HUES64 (cell line): ENCODE measurements around the gene COL7A1.
"Not testable (repeated sequence)": the region's sequence is repeated elsewhere in the genome, so short reads cannot be mapped to it uniquely, and the experiment has no call there.

Experiments used
- H3K27ac ChIP-seq: 2 replicates; pipeline ENCODE4 v1.7.0; 2013; ENCODE audit warnings: low read depth, low read length, inconsistent platforms
- H3K27me3 ChIP-seq: 2 replicates; pipeline ENCODE4 v1.6.1; 2013; ENCODE audit warnings: mild to moderate bottlenecking, low read length; ENCODE audit not compliant: insufficient read depth
- H3K36me3 ChIP-seq: 2 replicates; pipeline ENCODE4 v1.6.1; 2013; ENCODE audit warnings: mild to moderate bottlenecking, low read length; ENCODE audit not compliant: insufficient read depth
- H3K4me1 ChIP-seq: 2 replicates; pipeline ENCODE4 v1.6.1; 2013; ENCODE audit warnings: mild to moderate bottlenecking, low read length, moderate library complexity; ENCODE audit not compliant: insufficient read depth
- H3K4me3 ChIP-seq: 2 replicates; pipeline ENCODE4 v1.5.1; 2013; ENCODE audit warnings: mild to moderate bottlenecking, low read length, moderate library complexity
- H3K9ac ChIP-seq: 2 replicates; pipeline ENCODE4 v1.6.1; 2013; ENCODE audit warnings: mild to moderate bottlenecking, low read depth, low read length
- H3K9me3 ChIP-seq: 2 replicates; pipeline ENCODE4 v1.6.1; 2013; ENCODE audit warnings: low read depth, low read length; ENCODE audit not compliant: insufficient read depth
- WGBS: fragments of 150-250, 120-280 bp; methylation state at CpG from one replicate; pipeline ENCODE4 v1.1.7; 2013; ENCODE audit warnings: missing lambda C conversion rate; 5-methylcytosine and 5-hydroxymethylcytosine counted together

Gene COL7A1

DNA sequence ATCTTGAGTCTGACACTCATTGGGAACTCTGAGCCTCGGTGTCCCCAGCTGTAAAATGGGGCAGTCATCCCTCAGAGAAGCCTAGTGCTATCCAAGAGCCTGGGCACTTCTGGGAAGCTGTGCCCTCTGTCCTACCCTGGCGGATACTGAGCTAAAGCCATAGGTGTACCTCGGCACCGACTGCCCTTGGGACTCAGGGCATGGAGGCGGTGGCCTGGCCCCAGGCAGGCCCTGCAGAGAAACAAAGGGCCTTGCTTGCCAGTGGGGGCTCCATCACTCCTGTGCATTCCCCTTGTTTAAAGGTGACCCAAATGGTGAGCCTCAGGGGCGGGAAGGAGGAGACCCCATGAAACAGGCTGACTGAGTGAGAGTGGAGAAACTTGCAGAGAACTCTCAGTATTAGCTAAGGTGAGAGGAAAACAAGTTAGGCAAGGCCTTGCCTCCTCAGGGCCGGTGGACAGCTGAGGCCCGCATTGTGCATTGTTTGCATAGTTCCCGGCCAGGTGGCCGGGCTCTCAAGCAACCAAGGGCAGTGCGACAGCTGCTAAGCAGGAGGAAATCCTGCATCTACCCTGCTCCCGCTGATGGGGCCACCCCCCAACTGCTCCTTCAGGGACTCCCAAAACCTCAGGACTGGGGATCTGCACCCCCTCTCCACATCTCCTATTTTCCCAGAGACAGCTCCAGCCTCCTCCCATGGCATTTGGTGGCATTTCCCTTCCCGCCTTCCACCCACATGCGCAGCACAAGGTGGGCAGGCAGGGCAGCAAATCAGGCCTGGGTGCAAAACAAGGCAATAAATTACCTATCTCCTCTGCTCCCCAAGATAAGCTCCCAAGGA, 42.8 kb downstream of the COL7A1 start:
- Histone ChIP-seq H3K36me3 (peaks cover 48% of the 10 kb centered on the region), H3K9me3 (no peaks in the 10 kb centered on the region), H3K27me3 (no peaks in the 10 kb centered on the region), H3K4me3 (no peak overlapping the region), H3K27ac (no peak overlapping the region), H3K4me1 (peaks cover 17% of the 10 kb centered on the region), H3K9ac (no peak overlapping the region)
- WGBS, result 92% methylated on average over 14 of the region's 14 CpGs

DNA sequence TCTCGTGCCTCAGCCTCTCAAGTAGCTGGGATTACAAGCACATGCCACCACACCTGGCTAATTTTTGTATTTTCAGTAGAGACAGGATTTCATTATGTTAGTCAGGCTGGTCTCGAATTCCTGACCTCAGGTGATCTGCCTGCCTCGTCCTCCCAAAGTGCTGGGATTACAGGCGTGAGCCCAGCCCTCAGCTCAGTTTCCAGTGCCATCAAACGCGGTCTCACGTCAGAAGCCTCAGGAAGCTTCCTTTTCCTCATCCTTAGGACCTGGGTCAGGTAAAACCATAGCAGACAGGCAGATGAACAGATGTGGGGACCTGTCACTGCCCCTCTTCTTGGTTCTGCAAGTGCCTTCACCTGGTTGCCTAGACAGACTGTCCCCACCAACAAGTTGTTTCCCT, 43.5 kb downstream of the COL7A1 start:
- H3K27ac ChIP-seq, result not testable (repeated sequence)
- 94% methylated on average over 7 of the region's 7 CpGs for WGBS

DNA sequence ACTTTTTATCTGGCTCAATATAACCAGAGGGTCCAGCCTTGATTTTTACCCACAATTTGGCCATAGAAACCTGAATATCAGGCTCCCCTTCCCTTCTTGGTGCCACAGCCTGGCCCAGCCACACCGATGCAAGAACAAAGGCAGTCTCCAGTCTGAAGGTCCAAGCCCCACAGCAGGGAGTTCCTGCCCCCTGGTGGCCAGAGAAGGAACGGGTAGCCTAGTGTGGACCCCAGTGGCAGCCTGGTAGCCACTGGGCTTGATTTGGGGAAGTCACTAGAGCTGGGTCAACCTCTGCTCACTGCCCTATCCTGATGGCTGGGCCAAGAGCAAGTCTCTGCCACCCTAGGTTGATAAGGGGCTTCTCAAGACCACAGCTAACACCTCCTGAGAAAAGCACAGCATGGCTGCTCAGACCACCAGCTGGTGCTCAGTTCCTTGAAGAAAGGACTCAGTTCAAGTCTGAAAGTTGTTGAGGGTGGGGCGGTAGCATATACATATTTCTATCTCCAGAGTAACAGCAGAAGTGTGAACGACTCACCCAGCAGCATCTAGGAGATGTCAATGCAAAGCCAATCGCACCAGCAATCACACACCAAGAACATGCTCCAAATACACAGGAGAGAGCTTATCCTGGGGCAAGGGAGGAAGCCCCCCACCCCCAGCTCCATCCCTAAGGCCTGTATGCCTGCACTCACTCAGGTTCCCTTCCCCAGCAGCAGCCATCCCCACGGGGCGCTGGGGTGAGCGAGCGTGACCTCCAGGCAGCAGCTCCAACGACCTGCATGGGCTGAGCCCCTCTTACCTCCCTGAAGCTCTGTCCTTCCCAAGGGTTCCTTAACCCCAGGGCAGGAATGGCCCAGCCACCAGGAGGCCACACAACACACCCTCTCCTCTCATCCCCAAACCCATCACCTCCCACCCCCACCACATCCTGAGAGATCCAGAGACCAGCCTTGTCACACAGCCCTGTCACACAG, 46.1 kb downstream of the COL7A1 start:
- H3K9me3 ChIP-seq, result no peaks in the 10 kb centered on the region
- H3K36me3 ChIP-seq, result peaks cover 63% of the 10 kb centered on the region
- H3K27ac ChIP-seq, result no peak overlapping the region; the same call in 1 of the 2 replicates
- H3K4me1 ChIP-seq, result no peaks in the 10 kb centered on the region
- no peak overlapping the region for H3K9ac ChIP-seq
- 74% methylated on average over 10 of the region's 10 CpGs for WGBS
- H3K27me3 ChIP-seq, result no peaks in the 10 kb centered on the region
- H3K4me3 ChIP-seq, result no peak overlapping the region

More for the DNA sequence above, 43.5 kb downstream of the COL7A1 start:
- not testable (repeated sequence) for H3K9me3 ChIP-seq, H3K27me3 ChIP-seq, H3K9ac ChIP-seq, H3K4me3 ChIP-seq
- Histone ChIP-seq H3K4me1 (peaks cover 17% of the 10 kb centered on the region), H3K36me3 (peaks cover 54% of the 10 kb centered on the region)

DNA sequence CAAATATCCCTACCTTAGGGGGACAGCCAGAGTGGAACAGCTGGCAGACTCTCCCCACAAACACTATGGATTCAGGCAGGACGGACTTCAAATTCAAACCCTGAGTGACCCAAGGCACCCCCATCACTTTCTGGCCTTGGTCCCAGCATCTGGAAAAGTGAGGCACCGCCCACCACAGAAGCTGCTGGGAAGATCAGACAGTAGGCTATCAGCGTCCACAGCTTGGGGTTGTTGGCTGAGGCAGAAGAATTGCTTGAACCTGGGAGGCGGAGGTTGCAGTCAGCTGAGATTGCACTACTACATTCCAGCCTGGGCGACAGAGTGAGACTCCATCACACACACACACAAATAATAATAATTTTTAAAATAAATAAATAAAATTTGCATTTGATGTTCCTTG, 47.0 kb downstream of the COL7A1 start:
- no peaks in the 10 kb centered on the region for H3K27me3 ChIP-seq
- WGBS, result 99% methylated on average over 4 of the region's 5 CpGs

DNA sequence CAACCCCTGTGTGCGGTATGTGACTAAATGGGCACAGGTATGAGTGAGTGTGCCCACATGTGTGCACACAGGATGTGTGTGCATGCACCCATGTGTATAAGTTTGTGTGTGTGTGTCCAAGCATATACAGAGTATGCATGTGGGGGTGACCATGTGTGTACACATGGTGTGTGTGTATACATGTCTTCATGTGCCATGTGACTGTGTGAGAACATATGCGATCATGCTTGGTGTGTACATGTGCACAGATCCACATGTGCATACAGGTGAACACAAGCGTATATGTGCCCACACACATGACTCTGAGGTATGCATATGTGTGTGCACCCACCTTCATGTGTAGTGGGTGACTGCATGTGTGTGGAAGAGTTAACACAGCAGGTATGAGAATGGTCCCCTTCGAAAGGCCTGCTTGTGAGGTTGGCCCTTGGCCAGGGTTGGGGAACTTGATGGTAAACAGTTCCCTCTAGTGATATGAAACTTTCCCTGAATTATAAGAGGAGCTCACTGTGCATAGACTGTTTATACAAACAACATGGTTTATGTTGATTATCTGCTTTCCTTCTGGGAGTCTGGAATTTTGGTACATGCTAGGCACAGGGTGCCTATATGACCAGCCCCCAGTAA, 48.8 kb downstream of the COL7A1 start:
- 92% methylated on average over 4 of the region's 4 CpGs for WGBS
- peaks cover 72% of the 10 kb centered on the region for H3K36me3 ChIP-seq
- H3K9me3 ChIP-seq, result no peaks in the 10 kb centered on the region
- no peak overlapping the region for H3K4me3 ChIP-seq
- H3K9ac ChIP-seq, result no peak overlapping the region
- no peaks in the 10 kb centered on the region for H3K4me1 ChIP-seq
- H3K27me3 ChIP-seq, result no peaks in the 10 kb centered on the region
- H3K27ac ChIP-seq, result no peak overlapping the region

More for the DNA sequence above, 47.0 kb downstream of the COL7A1 start:
- no peaks in the 10 kb centered on the region for H3K4me1 ChIP-seq
- no peak overlapping the region for H3K9ac ChIP-seq
- peaks cover 65% of the 10 kb centered on the region for H3K36me3 ChIP-seq
- H3K4me3 ChIP-seq, result no peak overlapping the region
- H3K9me3 ChIP-seq, result no peaks in the 10 kb centered on the region
- no peak overlapping the region for H3K27ac ChIP-seq

DNA sequence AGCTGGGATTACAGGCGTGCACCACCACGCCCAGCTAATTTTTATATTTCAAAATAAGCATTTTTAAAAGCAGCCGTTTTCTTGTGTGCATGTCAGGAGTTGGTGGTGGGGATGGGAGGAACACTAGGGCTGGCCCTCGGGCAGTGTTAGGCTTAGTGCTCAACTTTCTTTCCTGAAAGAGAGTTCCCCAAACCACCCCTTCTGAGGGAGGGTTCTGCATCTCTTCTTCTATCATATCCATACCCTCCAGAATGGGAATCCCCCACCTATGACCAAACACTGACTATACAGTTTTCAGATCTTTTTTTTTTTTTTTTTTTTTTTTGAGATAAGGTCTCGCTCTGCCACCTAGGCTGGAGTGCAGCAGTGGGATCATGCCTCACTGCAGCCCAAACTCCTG, 51.0 kb downstream of the COL7A1 start:
- H3K4me1 ChIP-seq, result no peaks in the 10 kb centered on the region
- H3K4me3 ChIP-seq, result no peak overlapping the region
- no peak overlapping the region for H3K9ac ChIP-seq
- 95% methylated on average over 5 of the region's 5 CpGs for WGBS
- no peaks in the 10 kb centered on the region for H3K9me3 ChIP-seq
- no peaks in the 10 kb centered on the region for H3K27me3 ChIP-seq
- no peak overlapping the region for H3K27ac ChIP-seq
- H3K36me3 ChIP-seq, result peaks cover 76% of the 10 kb centered on the region

DNA sequence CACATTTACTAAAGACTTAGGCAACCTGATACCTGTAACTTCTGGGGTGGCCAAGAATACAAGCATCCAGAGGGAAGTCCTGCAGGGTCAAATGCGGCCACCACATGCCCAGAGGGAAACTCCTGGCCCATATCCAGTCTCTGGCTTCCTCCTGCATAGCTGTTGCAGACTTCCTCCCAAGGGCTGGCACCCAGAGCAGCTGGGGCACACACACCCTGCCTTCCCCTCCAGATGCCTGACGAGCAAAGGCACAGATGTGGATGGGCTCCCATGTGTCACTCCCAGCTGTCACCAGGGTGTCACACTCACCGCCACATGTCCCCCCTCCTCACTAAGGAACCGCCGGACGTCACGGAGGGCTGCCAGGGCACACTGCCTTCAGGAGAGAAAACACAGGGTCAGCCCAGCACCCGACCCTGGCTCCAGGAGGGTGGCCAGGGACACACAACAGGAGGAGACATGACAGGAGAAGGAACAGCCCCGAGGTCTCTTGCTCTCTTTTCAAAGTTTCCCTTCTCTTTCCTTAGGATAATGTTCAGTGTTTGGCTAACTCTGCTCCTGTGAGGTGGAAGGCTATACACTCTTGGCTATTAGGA, 51.8 kb downstream of the COL7A1 start:
- WGBS, result 93% methylated on average over 8 of the region's 9 CpGs
- Histone ChIP-seq H3K9me3 (no peaks in the 10 kb centered on the region), H3K4me3 (no peak overlapping the region), H3K27me3 (no peaks in the 10 kb centered on the region), H3K9ac (no peak overlapping the region), H3K4me1 (no peaks in the 10 kb centered on the region), H3K27ac (no peak overlapping the region), H3K36me3 (peaks cover 78% of the 10 kb centered on the region)

DNA sequence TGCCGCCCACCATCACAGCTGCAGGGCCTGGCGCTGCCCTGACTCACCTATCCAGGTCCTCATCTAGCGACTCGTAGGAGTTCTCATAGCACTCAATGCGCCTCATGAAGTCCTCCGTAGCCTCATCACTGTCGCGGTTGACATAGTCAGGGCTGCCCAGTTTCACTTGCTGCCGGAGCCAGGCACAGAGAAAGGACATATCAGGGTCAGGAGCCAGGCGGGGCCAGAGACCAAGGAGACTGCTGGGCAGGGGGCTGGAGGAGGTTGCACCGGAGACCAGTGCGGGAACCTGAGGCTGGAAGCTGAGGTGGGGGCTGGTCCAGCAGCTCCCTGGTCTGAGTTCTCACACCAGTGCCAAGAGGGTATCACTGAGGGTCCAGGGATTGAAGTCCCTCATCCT, 56.7 kb downstream of the COL7A1 start:
- peaks cover 89% of the 10 kb centered on the region for H3K36me3 ChIP-seq

DNA sequence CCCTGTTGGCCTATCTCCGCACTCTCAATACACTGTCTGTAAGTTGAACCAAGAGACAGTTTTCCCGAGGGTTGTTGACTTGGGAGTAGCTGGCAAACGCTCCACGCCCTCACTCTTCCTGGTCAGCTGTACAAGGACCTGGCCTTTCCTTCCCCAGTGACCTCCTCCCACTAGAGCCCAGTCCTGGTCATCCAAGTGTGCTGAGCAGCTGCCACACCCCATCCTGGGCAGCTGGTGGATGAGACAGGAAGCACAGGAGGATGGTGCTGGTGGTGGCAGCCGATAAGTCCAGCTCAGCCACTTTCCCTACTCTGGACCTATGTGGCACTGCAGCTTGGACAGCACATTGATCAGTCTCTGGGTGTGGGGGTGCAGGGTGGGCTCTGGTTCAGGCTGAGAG, 58.3 kb downstream of the COL7A1 start:
- Histone ChIP-seq H3K36me3 (peaks cover 89% of the 10 kb centered on the region), H3K4me1 (no peaks in the 10 kb centered on the region), H3K9me3 (no peaks in the 10 kb centered on the region), H3K27ac (no peak overlapping the region), H3K9ac (no peak overlapping the region), H3K4me3 (no peak overlapping the region), H3K27me3 (no peaks in the 10 kb centered on the region)
- 96% methylated on average over 5 of the region's 5 CpGs for WGBS

More for the DNA sequence above, 56.7 kb downstream of the COL7A1 start:
- Histone ChIP-seq H3K9me3 (no peaks in the 10 kb centered on the region), H3K4me3 (no peak overlapping the region), H3K27ac (no peak overlapping the region), H3K4me1 (no peaks in the 10 kb centered on the region), H3K9ac (no peak overlapping the region), H3K27me3 (no peaks in the 10 kb centered on the region)
- 96% methylated on average over 12 of the region's 12 CpGs for WGBS

DNA sequence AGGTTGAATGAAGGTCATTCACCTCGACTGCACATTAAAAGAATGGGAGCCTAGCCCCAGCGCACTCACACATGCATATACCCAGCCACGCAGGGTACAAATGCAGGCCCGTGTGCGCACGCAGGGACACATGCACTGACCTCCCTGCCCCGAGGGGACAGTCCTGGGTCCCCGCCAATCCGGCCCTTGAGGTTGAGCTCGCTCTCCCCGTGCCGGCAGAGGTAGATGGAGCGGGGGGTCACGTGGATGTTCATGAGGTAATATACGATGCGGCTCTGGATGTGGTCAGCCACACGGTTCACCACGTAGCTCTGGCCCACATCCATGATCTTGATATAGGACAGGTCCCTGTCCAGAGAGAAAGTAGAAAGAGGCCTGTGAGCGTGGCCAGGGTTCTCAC, 59.0 kb downstream of the COL7A1 start:
- Histone ChIP-seq H3K9me3 (no peaks in the 10 kb centered on the region), H3K4me1 (no peaks in the 10 kb centered on the region), H3K27me3 (no peaks in the 10 kb centered on the region), H3K27ac (no peak overlapping the region), H3K36me3 (peaks cover 87% of the 10 kb centered on the region), H3K9ac (no peak overlapping the region), H3K4me3 (no peak overlapping the region)
- WGBS, result 96% methylated on average over 19 of the region's 19 CpGs
